Putamen (tissue), 1 donor: ENCODE results near the gene SOWAHA.

Experiments
- DNase-seq: peaks from one replicate; pipeline ENCODE4 v3.0.0-alpha.2; 2016; ENCODE audit warnings: low spot score

Gene SOWAHA

DNA sequence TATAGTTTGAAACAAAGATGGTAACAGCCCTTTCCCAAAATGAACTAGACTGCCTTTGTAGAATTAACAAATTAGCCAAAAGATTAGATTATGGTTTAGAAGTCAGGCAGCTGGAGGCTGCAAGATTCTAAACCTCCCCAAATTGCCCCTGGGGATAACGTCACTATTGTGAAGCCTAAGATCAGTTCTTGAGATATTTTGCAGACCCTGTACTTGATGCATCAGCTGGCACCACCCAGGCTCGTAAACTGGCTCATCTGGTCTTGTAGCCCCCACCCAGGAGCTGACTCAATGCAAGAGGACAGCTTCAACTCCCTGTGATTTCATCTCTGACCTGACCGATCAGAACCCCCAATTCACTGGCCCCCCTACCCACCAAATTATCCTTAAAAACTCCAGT lies 4.2 kb upstream of the SOWAHA start:
- DNase-seq = no peak

DNA sequence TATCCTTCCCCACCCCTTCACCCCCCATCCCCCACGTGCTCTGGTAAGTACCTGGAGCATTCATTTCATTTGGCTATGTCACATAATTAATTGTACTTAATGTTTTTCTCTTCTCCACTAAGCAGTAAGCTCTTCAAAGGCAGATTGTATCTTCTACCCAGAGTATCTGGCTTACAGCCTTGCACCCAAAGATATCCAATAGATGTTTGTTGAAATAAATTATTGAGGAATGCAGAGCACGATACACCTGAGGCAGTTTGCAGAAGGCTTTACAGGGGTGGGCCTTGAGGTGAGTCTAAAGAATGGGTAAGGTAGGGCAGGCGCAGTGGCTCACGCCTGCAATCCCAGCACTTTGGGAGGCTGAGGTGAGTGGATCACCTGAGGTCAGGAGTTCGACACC lies 2.5 kb upstream of the SOWAHA start:
- DNase-seq = no peak

DNA sequence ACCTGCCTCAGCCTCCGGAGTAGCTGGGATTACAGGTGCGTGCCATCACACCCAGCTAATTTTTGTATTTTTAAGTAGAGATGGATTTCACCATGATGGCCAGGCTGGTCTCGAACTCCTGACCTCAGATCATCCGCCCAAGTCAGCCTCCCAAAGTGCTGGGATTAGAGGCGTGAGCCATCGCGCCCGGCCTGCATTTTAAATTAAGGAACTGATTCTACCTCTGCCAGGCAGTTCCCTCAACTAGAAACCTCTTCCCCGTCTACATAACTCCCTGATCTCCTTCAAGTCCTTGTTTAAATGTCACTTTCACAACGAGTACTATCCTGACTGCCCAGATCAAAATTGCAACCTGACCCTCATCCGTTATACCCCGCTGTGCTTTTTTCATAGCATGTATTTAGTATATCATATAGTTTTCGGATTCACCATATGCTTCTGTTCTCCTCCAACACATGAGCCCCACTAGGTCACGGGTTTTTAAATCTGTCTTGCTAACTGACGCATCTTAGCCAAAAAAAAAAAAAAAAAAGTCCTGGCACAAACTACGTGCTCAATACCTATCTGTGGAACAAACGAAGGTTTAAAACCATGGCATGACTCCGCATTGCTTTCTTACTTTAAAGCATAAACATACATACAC lies 858 bp upstream of the SOWAHA start:
- no peak for DNase-seq

DNA sequence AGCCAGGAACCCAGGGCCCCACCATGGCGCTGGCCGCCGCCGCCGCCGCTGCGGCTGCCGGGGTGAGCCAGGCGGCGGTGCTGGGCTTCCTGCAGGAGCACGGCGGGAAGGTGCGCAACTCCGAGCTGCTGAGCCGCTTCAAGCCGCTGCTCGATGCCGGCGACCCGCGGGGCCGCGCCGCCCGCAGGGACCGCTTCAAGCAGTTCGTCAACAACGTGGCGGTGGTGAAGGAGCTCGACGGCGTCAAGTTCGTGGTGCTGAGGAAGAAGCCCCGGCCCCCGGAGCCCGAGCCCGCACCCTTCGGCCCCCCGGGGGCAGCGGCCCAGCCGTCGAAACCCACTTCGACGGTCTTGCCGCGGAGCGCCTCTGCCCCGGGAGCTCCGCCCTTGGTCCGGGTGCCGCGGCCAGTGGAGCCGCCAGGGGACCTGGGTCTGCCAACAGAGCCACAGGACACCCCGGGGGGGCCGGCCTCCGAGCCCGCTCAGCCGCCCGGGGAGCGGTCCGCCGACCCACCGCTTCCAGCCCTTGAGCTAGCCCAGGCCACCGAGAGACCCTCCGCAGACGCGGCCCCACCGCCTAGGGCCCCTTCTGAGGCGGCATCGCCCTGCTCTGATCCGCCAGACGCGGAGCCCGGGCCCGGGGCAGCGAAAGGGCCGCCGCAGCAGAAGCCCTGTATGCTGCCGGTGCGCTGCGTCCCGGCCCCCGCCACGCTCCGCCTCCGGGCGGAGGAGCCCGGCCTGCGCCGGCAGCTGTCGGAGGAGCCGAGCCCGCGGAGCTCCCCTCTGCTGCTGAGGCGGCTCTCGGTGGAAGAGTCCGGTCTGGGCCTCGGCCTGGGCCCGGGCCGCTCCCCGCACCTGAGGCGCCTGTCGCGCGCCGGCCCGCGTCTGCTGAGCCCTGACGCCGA lies 749 bp downstream of the SOWAHA start:
- DNase-seq = no peak

DNA sequence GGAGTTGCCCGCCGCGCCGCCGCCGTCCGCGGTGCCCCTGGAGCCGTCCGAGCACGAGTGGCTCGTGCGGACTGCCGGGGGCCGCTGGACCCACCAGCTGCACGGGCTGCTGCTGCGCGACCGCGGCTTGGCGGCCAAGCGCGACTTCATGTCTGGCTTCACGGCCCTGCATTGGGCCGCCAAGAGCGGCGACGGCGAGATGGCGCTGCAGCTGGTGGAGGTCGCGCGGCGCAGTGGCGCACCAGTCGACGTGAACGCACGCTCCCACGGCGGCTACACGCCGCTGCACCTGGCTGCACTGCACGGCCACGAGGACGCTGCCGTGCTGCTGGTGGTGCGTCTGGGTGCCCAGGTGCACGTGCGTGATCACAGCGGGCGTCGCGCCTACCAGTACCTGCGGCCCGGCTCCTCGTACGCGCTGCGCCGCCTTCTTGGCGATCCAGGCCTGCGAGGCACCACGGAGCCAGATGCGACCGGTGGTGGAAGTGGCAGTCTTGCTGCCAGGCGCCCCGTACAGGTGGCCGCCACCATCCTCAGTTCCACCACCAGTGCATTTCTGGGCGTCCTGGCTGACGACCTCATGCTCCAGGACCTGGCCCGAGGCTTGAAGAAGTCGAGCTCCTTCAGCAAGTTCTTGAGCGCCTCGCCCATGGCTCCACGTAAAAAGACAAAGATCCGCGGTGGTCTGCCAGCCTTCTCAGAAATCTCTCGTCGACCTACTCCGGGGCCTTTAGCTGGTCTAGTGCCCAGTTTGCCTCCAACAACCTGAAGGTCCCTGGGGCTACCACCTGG lies 1.6 kb downstream of the SOWAHA start:
- DNase-seq = no peak

DNA sequence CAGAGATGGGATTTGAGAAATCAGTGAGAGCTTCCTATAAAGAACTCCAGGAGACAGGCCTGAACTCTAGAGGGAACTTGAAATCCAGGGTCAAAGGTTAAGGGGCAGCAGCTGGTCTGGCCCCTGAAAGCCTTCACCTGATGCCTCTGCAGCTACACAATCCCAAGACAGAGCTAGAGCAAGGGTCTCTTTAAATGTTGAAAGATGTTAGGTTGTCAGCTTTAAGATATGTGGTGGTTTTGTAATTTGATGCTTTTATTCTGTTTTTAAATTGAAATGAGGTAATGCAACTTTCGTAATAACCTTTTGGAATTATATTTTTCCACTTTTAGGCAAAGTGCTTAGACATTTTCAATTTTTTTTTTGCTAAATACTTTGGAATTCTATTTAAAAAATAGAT lies 2.4 kb downstream of the SOWAHA start:
- no peak for DNase-seq

DNA sequence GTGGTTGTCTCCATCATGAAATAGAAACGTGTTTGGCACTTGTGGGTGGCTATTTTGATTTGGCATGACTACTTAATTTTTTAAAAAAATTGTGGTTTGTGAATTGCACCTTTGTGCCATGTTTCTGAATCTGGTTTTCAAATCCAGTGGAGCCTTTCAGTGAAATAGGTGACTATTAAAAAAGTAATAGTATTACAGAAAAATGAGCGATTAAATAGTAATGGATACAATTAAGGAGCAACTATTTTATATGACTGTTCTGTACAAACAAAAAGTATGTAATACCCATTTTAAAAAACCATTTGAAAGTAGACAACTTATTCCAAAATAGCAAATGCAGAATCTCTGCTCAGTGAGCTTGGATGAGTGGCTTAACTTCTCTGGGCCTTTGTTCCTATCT lies 3.0 kb downstream of the SOWAHA start:
- DNase-seq = no peak

DNA sequence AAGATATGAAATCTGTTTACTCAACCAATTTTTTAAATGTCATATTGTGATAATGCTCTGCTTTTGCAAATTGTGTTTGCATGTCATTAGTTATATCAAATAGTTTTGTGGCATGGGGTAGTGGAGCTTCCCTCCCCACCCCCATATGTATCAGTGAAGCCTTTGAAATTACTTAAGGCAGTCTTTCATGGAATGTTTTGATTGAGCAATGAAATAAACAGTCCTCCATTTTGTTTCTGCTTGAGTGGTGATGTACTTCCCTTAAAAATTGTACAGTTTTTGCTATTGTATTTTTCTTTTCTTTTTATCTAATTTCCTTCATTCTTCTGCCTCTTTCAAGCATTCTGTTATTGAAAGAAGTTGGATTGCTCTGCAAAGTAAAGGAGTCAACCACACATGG lies 3.5 kb downstream of the SOWAHA start:
- DNase-seq = no peak

DNA sequence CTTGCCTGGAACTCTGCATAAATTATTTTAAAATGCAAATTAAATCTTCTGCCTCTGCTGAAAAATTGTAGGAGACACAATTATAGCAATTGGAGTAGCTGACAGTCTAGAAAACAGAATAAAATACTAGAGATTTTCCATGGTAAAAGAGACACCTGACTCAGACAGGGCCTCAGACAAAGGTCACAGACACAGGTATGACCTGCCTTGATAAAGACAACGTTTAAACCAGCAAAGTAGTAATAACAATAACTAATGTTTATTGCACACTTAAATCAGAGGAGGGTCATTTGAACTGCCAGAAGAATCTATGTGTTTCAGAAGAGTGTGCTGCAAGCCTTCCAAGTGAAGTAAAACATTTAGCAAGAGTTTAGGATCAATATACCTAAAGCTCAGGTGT lies 3.9 kb downstream of the SOWAHA start:
- no peak for DNase-seq

DNA sequence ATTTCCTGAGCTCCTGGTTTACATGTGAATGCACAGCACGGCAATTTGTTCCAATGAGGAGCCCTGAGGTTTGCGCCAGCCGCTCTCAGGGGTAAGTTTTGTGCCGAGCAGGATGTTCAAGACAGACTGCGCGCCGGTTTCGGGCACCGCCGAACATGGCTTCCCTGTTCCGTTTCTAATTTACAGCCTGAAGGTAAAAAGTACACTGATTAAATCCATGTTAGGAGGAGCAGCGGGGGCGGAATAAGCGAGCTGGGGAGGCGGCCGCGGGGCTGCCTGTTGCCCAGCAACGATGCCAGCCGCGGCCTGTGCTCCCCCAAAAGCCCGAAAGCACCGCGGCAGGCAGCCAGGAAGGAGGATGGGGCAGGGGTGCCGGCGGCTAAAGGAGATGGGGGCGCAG lies 6.4 kb downstream of the SOWAHA start:
- no peak for DNase-seq

DNA sequence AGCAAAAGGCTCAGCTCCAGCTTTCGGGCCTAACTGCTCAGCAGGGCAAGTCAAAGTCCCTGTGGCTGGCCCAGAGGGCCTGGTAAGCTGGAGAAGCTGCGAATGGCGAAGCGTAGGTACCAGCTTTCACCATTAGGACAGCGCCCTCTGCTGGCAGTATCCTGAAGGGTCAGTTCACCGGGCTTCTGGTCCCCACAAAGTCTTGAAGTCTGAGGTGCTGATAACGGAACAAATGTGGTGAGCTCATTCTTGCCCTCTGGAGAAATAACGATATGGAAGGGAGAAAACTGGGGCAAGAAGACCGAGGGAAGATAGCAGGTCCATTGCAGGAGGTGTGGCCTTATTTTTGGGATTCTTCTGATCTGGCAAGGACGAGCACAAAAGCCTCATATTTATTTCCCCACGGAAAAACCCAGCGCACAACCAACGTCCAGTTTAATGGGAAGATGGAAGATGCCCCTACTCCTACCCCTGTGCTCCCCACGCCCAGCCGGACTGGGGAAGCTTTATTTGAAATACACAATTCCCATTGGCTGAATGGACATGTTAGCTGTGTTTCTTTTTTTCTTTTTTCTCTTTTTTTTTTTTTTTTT lies 7.2 kb downstream of the SOWAHA start:
- DNase-seq = peak; percentile 96

DNA sequence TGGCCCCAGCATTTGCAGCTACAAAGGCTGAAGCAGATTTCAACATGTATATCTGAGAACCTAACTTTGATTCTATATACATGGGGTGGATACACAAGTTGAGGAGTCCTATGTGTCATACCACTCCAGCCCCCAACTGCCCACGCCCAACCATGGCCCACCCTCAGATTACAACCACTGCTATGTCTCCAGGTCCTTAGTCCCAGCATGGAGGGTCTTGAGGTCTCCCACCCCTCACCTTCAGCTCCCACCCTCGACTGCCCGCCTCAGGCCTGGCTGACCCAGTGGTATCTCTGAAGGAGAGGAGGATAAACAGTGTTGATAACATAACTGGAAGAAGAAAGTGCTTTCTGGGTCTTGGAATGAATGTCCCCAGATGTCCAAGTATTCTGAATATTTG lies 8.2 kb downstream of the SOWAHA start:
- DNase-seq = no peak

DNA sequence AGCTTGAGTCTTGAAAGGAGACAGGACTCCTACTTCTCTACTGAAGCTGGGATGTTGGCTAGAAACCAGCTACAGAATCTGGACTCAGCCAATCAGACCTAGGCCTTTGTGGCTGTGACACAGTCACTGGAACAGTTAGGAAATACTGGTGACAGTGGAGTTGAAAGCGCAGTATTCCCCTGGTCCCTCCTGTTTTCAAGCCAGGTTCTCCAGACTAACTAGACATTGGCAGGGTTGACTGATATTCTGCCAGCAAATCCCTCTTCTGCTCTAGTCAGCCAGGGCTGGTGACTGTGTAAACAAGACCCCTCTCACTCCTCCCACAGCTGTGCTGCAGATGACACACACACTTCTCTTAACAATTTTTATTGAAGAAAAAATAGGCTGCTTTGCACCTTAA lies 8.7 kb downstream of the SOWAHA start:
- peak; percentile 84 for DNase-seq

DNA sequence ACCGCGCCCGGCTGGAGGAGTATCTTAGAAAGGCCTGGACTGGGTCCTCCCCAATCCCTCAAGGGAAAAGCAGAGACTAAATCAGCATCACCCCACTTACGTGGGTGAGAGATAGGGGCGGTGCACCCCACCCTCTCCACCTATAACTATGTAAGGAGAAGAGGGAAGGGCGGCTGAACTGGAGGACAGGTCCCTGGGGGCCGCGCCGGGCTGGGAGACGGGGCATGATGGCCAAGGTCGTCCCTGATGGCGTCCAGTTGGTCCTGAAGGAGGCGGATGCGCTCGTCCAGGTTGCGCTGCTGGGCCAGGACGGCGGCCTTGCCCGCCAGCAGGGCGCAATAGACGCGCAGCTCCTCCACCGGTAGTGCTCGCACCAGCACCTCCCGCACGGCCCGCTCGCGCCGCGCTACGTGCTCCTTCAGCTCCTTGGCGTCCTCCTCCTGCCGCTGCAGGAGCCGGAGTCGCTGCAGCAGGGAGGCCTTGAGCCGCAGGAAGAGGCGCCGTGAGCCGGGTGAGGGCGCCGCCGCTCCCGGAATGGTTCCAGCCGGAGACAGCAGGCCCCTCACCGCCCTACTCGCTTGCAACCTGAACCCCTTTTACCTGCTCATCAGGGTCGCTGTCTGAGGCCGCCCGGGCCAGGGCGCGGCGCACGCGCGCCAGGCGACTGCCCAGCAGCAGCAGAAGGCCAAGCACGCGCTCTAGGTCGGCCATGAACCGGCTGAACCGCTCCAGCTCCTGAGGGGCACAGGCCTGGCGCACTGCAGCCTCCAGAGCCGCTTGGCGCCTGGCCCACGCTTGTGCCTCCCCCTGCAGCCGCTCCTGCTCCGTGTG lies 9.8 kb downstream of the SOWAHA start:
- no peak for DNase-seq

DNA sequence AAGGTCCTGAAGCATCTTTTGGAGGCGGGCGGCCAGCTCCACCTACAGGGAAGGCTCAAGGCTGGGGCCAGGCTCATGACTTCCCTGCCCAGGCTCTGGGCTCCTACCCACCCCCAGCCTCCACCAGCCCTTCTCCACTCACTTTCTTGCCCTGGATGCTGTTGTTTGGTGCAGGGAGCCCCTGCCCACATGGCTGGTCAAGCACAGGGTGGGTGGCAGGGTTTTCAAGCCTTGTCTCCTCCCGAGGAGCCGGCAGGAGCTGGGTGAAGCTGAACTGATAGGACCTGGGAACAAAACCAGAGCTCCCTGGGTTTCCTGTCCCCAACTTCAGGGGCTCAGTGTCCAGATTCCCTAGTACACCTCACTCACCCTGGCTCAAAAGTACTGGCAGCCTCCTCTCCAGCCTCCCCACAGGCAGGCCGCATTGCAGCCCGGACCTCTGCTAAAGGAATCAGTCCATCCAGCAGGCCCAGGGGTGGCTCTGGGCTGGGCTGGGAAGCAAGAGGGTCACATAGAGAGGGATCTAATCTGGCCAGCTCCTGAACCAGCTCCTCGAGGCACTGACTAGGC lies 10.5 kb downstream of the SOWAHA start:
- no peak for DNase-seq

DNA sequence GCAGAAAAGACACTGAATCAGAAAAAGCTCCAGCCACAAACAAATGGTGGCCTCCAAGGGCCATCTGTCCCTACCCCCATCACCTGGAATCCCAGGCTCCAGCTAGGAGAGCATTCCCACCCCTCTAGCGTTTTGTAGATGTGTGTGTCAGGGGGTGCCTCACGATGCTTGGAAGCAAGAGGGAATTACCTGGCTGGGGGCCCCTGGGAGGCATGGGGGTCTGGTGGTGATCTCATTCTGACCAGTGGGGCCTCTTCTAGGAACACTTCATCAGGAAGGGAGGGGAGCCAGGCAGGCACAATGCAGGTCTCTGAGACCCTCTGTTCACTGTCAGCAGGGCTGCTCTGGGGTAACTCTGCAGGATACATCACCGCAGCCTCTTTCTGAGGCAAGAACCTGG lies 11.3 kb downstream of the SOWAHA start:
- no peak for DNase-seq

DNA sequence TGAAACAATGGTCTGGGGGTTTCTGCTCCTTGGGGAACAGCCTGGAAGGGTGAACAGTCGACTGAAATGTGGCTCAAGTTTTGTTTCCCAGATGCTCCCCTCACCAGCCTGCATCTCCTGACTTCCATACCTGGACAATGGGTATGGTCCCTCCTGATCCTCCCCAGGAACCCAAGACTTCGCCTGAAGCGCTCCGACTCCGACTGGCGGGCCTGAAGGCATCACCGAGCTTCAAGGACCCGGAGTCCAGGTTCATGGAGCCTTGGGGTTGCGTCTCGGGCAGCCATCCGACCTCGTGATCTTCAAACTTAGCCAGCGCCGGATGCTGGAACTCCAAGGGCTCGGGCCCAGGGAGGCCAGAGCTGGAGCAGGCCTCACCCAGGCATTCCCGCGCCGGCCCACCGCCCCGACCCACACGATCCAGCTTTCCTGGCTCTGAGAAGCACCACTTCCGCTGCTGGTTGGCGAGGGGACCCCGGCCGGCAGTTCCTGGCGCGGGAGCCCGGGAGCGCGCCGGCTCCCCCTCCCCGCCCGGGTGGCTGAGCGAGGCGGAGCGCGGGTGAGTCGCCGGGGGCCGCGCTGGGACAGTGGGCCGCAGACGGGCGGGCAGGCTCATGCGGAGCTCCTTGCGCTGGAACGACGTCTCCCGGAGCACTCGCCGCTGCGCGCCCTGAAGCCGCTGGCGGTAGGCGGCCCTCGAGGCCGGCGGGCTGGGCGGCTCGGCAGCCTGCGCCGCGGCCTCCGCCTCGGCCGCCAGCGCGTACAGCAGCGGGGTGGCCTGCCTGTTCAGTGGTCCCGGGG lies 12.1 kb downstream of the SOWAHA start:
- no peak for DNase-seq

DNA sequence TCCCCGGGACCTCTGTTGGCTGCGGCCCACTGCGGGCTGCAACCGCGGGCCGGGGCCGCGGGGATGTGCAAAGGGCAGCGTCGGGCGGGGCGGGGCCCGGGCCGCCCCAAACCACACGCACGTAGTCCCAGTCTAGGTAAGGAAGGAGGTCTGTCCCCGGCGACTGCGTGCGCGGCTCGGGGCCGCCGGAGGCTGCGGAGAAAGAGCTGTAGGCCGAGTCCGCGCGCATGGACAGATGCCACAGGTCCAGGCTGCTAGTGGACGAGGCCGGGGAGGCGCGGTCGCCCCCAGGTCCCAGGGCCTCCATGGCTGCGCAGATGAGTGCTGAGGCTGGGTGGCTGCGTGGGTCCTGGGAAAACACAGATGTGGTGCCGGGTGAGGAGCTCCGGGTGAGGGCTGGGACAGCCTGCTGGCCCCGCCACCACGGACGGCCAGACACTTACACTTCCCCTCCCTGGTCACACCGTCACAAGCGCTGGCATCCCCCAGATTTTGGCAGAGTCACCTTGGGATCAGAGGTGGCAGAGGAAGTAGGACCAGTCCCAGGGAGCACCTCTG lies 12.8 kb downstream of the SOWAHA start:
- DNase-seq = no peak

DNA sequence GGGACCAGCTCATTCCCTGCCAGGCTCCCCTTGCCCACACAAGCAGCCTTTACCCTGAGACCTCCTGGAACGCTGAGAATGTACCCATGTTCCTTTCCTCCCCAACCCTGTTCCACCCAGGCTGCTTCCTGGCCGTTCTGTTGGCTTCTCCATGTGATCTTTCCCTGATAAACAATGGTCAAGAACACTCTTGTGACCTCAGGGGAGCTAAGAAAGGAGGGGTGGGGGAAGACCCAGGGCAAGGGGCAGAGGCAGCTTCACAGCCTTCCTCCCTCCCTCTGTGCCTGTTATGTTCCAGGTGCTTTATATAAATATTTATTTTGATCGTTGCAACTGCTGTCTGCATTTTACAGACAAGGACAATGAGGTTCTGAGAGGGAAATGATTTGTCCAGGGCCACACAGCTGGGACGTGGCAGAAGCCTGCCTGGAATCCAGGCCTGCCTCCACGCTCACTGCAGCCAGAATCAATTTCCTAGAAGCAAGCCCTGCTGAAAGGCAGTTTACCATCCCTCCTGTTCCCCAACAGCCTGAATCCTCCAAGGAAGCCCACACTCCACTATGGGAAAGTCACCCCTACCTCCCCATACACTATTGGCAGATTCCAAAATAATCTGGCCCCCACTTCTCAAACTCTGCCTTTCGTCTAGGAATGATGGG lies 13.5 kb downstream of the SOWAHA start:
- DNase-seq = no peak
